Neural cell (in vitro differentiated cells): ENCODE measurements around the gene FBXO46. TPM values are rescaled to one million over a fixed set of nuclear protein-coding genes. Genes with fewer than 3 reads are reported as not detected.

Experiments used
- H2AFZ ChIP-seq: fragments of 200-600, 300-800 bp; sonication (generic), shearing (Covaris generic); 2 replicates; pipeline ENCODE4 v1.6.0; 2014; ENCODE audit warnings: low read depth, mild to moderate bottlenecking, antibody characterized with exemption, low read length, moderate library complexity
- H3F3A ChIP-seq: fragments of 200-600 bp; shearing (Covaris generic); 2 replicates; pipeline ENCODE4 v1.6.1; 2016; ENCODE audit warnings: mild to moderate bottlenecking, moderate library complexity, mixed read lengths, antibody characterized with exemption, low read length; ENCODE audit not compliant: insufficient read depth, poor library complexity, severe bottlenecking
- H3K27ac ChIP-seq: fragments of 200-600, 300-800 bp; sonication (generic), shearing (Covaris generic); 2 replicates; pipeline ENCODE4 v1.5.1; 2014; ENCODE audit warnings: mild to moderate bottlenecking, low read length, moderate library complexity
- H3K27me3 ChIP-seq: fragments of 300-800, 200-600 bp; sonication (generic), shearing (Covaris generic); 2 replicates; pipeline ENCODE4 v1.6.0; 2014; ENCODE audit warnings: mild to moderate bottlenecking, low read depth, low read length, moderate library complexity; ENCODE audit not compliant: insufficient read depth
- H3K36me3 ChIP-seq: fragments of 300-800, 200-600 bp; sonication (generic), shearing (Covaris generic); 2 replicates; pipeline ENCODE4 v1.5.1; 2014; ENCODE audit warnings: mild to moderate bottlenecking, antibody characterized with exemption, low read length, moderate library complexity; ENCODE audit not compliant: insufficient read depth
- H3K4me2 ChIP-seq: fragments of 300-800, 200-600 bp; sonication (generic), shearing (Covaris generic); 2 replicates; pipeline ENCODE4 v1.6.0; 2014; ENCODE audit warnings: mild to moderate bottlenecking, low read length
- H3K4me3 ChIP-seq: fragments of 300-800, 200-600 bp; sonication (generic), shearing (Covaris generic); 2 replicates; pipeline ENCODE4 v1.5.1; 2014; ENCODE audit warnings: mild to moderate bottlenecking, low read length, moderate library complexity
- H3K79me2 ChIP-seq: fragments of 200-600 bp; shearing (Covaris generic); replicated peaks from 2 replicates; pipeline ENCODE4 v1.6.0; 2014; ENCODE audit warnings: mild to moderate bottlenecking, low read length, moderate library complexity; ENCODE audit not compliant: insufficient read depth
- H3K9ac ChIP-seq: fragments of 300-800, 200-600 bp; sonication (generic), shearing (Covaris generic); 2 replicates; pipeline ENCODE4 v1.6.1; 2016; ENCODE audit warnings: mild to moderate bottlenecking, low read length, mixed read lengths
- H3K9me2 ChIP-seq: fragments of 200-600 bp; shearing (Covaris generic); 2 replicates; pipeline ENCODE4 v1.6.1; 2016; ENCODE audit warnings: mild to moderate bottlenecking, low read length, mixed read lengths; ENCODE audit not compliant: insufficient read depth
- H3K9me3 ChIP-seq: fragments of 200-600, 300-800 bp; sonication (generic), shearing (Covaris generic); 2 replicates; pipeline ENCODE4 v1.6.1; 2016; ENCODE audit warnings: mild to moderate bottlenecking, mixed run types, low read length, moderate library complexity, mixed read lengths
- H4K20me1 ChIP-seq: fragments of 200-600 bp; shearing (Covaris generic); 2 replicates; pipeline ENCODE4 v1.6.1; 2016; ENCODE audit warnings: mild to moderate bottlenecking, mixed run types; ENCODE audit not compliant: insufficient read depth
- EP300 ChIP-seq: fragments of 450-650 bp; conservative IDR thresholded peaks from 2 replicates; pipeline ENCODE4 v1.6.1; 2014; ENCODE audit warnings: antibody characterized with exemption, mild to moderate bottlenecking, moderate library complexity; ENCODE audit not compliant: poor library complexity, severe bottlenecking
- EZH2 ChIP-seq: fragments of 200-600, 300-800 bp; shearing (Covaris generic), sonication (generic); IDR thresholded peaks from 2 replicates; pipeline ENCODE4 v1.6.1; 2014; ENCODE audit warnings: antibody characterized with exemption, low read length, borderline replicate concordance, mild to moderate bottlenecking; ENCODE audit not compliant: insufficient read depth, poor library complexity, severe bottlenecking
- MXI1 ChIP-seq: fragments of 450-650 bp; conservative IDR thresholded peaks from 2 replicates; pipeline ENCODE4 v1.6.1; 2014; ENCODE audit warnings: antibody characterized with exemption, mild to moderate bottlenecking; ENCODE audit not compliant: poor library complexity, severe bottlenecking
- POLR2AphosphoS5 ChIP-seq: IDR thresholded peaks from 2 replicates; pipeline ENCODE4 v1.6.1; 2012
- RAD21 ChIP-seq: fragments of 450-650 bp; conservative IDR thresholded peaks from 2 replicates; pipeline ENCODE4 v1.6.1; 2014; ENCODE audit warnings: antibody characterized with exemption, mild to moderate bottlenecking, moderate library complexity
- SMC3 ChIP-seq: fragments of 450-650 bp; conservative IDR thresholded peaks from 2 replicates; pipeline ENCODE4 v1.6.1; 2014; ENCODE audit warnings: antibody characterized with exemption, mild to moderate bottlenecking, moderate library complexity; ENCODE audit not compliant: poor library complexity
- TAF1 ChIP-seq: IDR thresholded peaks from 2 replicates; pipeline ENCODE4 v1.6.1; 2012; ENCODE audit warnings: low read depth
- polyA plus RNA-seq: library from polyadenylated mRNA; depleted of rRNA; stranded (reverse); fragments of >200 nt; gene quantifications from 2 replicates; pipeline ENCODE4 v1.2.3, GENCODE V29; 2014
- TF ChIP-seq, protein P1 (sequence below): IDR thresholded peaks from 2 replicates; pipeline ENCODE4 v1.6.1; 2012; ENCODE audit warnings: borderline replicate concordance
- TF ChIP-seq, protein P2 (sequence below): fragments of 450-650 bp; IDR thresholded peaks from 2 replicates; pipeline ENCODE4 v1.5.1; 2014; ENCODE audit warnings: antibody characterized with exemption, mild to moderate bottlenecking, moderate library complexity; ENCODE audit not compliant: poor library complexity, severe bottlenecking

The FBXO46 gene
- polyA plus RNA-seq, 1 donor from 2014 or later, result 12.5 TPM

DNA sequence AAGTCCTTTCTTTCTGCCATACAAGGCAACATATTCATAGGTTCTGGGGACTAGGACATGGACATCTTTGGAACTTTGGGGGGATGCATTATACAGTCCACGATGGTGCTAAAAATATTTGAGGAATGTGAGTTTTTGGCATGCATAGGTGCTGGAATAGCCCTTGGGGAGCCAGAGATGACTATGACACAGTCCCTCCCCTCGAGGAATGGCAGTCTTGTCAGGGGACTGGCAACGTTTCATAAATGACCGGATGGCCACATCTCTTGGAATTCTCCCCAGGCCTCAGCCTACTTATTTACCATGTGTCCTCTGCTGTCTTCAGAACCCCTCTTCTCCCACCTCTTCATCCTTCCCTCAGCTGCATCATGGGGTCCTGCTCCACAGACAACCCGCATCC lies 16.2 kb upstream of the FBXO46 start:
- Histone ChIP-seq H3K4me3 (no peak overlapping the region), H2AFZ (no peak overlapping the region), H4K20me1 (no peaks in the 10 kb centered on the region), H3K9ac (no peak overlapping the region), H3K4me2 (no peak overlapping the region), H3F3A (no peaks in the 10 kb centered on the region), H3K9me3 (no peaks in the 10 kb centered on the region), H3K36me3 (no peaks in the 10 kb centered on the region), H3K79me2 (no peaks in the 10 kb centered on the region), H3K27me3 (no peaks in the 10 kb centered on the region), H3K27ac (no peak overlapping the region), H3K9me2 (no peaks in the 10 kb centered on the region)
- TF ChIP-seq EP300 (no peak), EZH2 (no peak), RAD21 (no peak), SMC3 (no peak), POLR2AphosphoS5 (no peak)
- TF ChIP-seq, protein P1, sequence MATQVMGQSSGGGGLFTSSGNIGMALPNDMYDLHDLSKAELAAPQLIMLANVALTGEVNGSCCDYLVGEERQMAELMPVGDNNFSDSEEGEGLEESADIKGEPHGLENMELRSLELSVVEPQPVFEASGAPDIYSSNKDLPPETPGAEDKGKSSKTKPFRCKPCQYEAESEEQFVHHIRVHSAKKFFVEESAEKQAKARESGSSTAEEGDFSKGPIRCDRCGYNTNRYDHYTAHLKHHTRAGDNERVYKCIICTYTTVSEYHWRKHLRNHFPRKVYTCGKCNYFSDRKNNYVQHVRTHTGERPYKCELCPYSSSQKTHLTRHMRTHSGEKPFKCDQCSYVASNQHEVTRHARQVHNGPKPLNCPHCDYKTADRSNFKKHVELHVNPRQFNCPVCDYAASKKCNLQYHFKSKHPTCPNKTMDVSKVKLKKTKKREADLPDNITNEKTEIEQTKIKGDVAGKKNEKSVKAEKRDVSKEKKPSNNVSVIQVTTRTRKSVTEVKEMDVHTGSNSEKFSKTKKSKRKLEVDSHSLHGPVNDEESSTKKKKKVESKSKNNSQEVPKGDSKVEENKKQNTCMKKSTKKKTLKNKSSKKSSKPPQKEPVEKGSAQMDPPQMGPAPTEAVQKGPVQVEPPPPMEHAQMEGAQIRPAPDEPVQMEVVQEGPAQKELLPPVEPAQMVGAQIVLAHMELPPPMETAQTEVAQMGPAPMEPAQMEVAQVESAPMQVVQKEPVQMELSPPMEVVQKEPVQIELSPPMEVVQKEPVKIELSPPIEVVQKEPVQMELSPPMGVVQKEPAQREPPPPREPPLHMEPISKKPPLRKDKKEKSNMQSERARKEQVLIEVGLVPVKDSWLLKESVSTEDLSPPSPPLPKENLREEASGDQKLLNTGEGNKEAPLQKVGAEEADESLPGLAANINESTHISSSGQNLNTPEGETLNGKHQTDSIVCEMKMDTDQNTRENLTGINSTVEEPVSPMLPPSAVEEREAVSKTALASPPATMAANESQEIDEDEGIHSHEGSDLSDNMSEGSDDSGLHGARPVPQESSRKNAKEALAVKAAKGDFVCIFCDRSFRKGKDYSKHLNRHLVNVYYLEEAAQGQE, result no peak
- TF ChIP-seq, protein P2, sequence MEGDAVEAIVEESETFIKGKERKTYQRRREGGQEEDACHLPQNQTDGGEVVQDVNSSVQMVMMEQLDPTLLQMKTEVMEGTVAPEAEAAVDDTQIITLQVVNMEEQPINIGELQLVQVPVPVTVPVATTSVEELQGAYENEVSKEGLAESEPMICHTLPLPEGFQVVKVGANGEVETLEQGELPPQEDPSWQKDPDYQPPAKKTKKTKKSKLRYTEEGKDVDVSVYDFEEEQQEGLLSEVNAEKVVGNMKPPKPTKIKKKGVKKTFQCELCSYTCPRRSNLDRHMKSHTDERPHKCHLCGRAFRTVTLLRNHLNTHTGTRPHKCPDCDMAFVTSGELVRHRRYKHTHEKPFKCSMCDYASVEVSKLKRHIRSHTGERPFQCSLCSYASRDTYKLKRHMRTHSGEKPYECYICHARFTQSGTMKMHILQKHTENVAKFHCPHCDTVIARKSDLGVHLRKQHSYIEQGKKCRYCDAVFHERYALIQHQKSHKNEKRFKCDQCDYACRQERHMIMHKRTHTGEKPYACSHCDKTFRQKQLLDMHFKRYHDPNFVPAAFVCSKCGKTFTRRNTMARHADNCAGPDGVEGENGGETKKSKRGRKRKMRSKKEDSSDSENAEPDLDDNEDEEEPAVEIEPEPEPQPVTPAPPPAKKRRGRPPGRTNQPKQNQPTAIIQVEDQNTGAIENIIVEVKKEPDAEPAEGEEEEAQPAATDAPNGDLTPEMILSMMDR, result no peak

GRCh38 chr19:45745606-45746005 lies 14.9 kb upstream of the FBXO46 start:
- Histone ChIP-seq H2AFZ (no peak overlapping the region), H3K4me2 (no peak overlapping the region), H4K20me1 (no peaks in the 10 kb centered on the region), H3K27ac (no peak overlapping the region), H3K79me2 (no peaks in the 10 kb centered on the region), H3K4me3 (no peak overlapping the region), H3F3A (no peaks in the 10 kb centered on the region), H3K9me3 (no peaks in the 10 kb centered on the region), H3K36me3 (no peaks in the 10 kb centered on the region), H3K9me2 (no peaks in the 10 kb centered on the region), H3K9ac (no peak overlapping the region), H3K27me3 (no peaks in the 10 kb centered on the region)
- TF ChIP-seq MXI1 (no peak), POLR2AphosphoS5 (no peak), RAD21 (no peak), EP300 (no peak), SMC3 (no peak), TAF1 (no peak), EZH2 (no peak)
- TF ChIP-seq, protein P1, result no peak
- TF ChIP-seq, protein P2, result no peak
